Measurements from ENCODE around the gene SASH1.

The SASH1 gene

GRCh38 chr6:148463671-148464070 is 121.0 kb downstream of the SASH1 start:
- no peak for DNase-seq

GRCh38 chr6:148464319-148465010 is 121.8 kb downstream of the SASH1 start:
- DNase-seq = peak; percentile 73

- no peak for DNase-seq
Measured at GRCh38 chr6:148465011-148465335, 122.3 kb downstream of the SASH1 start.

GRCh38 chr6:148465670-148466069 is 123.0 kb downstream of the SASH1 start:
- DNase-seq = no peak

GRCh38 chr6:148466158-148466557 is 123.5 kb downstream of the SASH1 start:
- DNase-seq = no peak

- DNase-seq = no peak
Measured at GRCh38 chr6:148467926-148468325, 125.3 kb downstream of the SASH1 start.

GRCh38 chr6:148470156-148470555 is 127.5 kb downstream of the SASH1 start:
- no peak for DNase-seq

- DNase-seq = no peak
Measured at GRCh38 chr6:148470606-148471465, 128.2 kb downstream of the SASH1 start.

GRCh38 chr6:148471624-148472159 is 129.1 kb downstream of the SASH1 start:
- no peak for DNase-seq

- DNase-seq = no peak
Measured at GRCh38 chr6:148472171-148473105, 129.8 kb downstream of the SASH1 start.

GRCh38 chr6:148479497-148479896 is 136.9 kb downstream of the SASH1 start:
- no peak for DNase-seq

GRCh38 chr6:148487461-148487860 is 144.8 kb downstream of the SASH1 start:
- no peak for DNase-seq

- DNase-seq = peak; percentile 44
Measured at GRCh38 chr6:148491638-148492251, 149.1 kb downstream of the SASH1 start.

GRCh38 chr6:148492654-148493290 is 150.1 kb downstream of the SASH1 start:
- DNase-seq = peak; percentile 57

GRCh38 chr6:148493424-148493823 is 150.8 kb downstream of the SASH1 start:
- DNase-seq = peak; percentile 46

GRCh38 chr6:148494226-148494625 is 151.6 kb downstream of the SASH1 start:
- no peak for DNase-seq

- no peak for DNase-seq
Measured at GRCh38 chr6:148495029-148495428, 152.4 kb downstream of the SASH1 start.

- DNase-seq = peak; percentile 94
Measured at GRCh38 chr6:148497257-148497656, 154.6 kb downstream of the SASH1 start.

GRCh38 chr6:148497717-148498116 is 155.1 kb downstream of the SASH1 start:
- no peak for DNase-seq

GRCh38 chr6:148500402-148500801 is 157.8 kb downstream of the SASH1 start:
- no peak for DNase-seq

- DNase-seq = peak; percentile 98
Measured at GRCh38 chr6:148501178-148501590, 158.5 kb downstream of the SASH1 start.

Data from fibroblast of skin of right biceps (primary cell).